GM21423 (cell line): ENCODE measurements around the gene CLTCL1.
A peak's percentile ranks its signal among the peaks of the same experiment; 100 is the strongest.
"Not testable (repeated sequence)": the region's sequence is repeated elsewhere in the genome, so short reads cannot be mapped to it uniquely, and the experiment has no call there.

ENCODE experiments used
- ATAC-seq: cut with Tn5 transposase; IDR thresholded peaks from one replicate; pipeline ENCODE4 v1.9.1; 2021; ENCODE audit warnings: mild to moderate bottlenecking, moderate library complexity; ENCODE audit not compliant: unreplicated experiment

The CLTCL1 gene

GRCh38 chr22:19178065-19178656, 113.4 kb downstream of the CLTCL1 start:
- peak; percentile 27 for ATAC-seq

- ATAC-seq: no peak
Measured at GRCh38 chr22:19177164-19178064, 114.1 kb downstream of the CLTCL1 start.

GRCh38 chr22:19176732-19177131, 114.8 kb downstream of the CLTCL1 start:
- ATAC-seq: no peak

GRCh38 chr22:19176175-19176643, 115.3 kb downstream of the CLTCL1 start:
- no peak for ATAC-seq

- ATAC-seq: no peak
Measured at GRCh38 chr22:19175602-19176174, 115.8 kb downstream of the CLTCL1 start.

- ATAC-seq: no peak
Measured at GRCh38 chr22:19175026-19175601, 116.4 kb downstream of the CLTCL1 start.

- no peak for ATAC-seq
Measured at GRCh38 chr22:19174106-19175025, 117.2 kb downstream of the CLTCL1 start.

GRCh38 chr22:19173047-19174035, 118.2 kb downstream of the CLTCL1 start:
- no peak for ATAC-seq

- no peak for ATAC-seq
Measured at GRCh38 chr22:19172213-19173046, 119.1 kb downstream of the CLTCL1 start.

- no peak for ATAC-seq
Measured at GRCh38 chr22:19169947-19170318, 121.6 kb downstream of the CLTCL1 start.

GRCh38 chr22:19169002-19169946, 122.2 kb downstream of the CLTCL1 start:
- ATAC-seq: no peak

GRCh38 chr22:19168088-19168890, 123.2 kb downstream of the CLTCL1 start:
- ATAC-seq: no peak

- ATAC-seq: no peak
Measured at GRCh38 chr22:19167106-19167869, 124.2 kb downstream of the CLTCL1 start.

GRCh38 chr22:19166421-19166820, 125.1 kb downstream of the CLTCL1 start:
- ATAC-seq: no peak

- no peak for ATAC-seq
Measured at GRCh38 chr22:19164425-19164824, 127.1 kb downstream of the CLTCL1 start.

- not testable (repeated sequence) for ATAC-seq
Measured at GRCh38 chr22:19158649-19159048, 132.9 kb downstream of the CLTCL1 start.
